Measurements from ENCODE around the gene ZNF784.
A peak's percentile ranks its signal among the peaks of the same experiment; 100 is the strongest.

ZNF784 gene

DNA sequence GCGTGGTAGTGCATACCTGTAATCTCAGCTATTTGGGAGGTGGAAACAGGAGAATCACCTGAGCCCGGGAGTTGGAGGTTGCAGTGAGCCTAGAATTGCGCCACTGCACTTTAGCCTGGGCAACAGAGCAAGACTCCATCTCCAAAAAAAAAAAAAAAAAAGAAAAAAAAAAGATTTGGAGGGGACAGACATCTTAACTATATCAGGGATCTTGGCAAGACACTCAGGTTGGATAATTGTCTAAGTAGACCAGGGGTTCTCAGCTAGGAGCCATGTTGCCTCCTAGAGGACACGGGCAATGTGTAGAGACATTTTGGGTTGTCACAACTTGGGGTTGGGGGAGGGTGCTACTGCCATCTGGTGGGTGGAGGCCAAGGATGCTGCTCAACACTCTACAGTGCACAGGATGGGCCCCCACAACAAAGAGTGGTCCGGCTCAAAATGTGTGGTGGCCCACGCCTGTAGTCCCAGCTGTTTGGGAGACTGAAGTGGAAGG lies 14.5 kb upstream of the ZNF784 start:
- no peak overlapping the region for H3K4me3 ChIP-seq (ENCODE audit: control insufficient read depth, low read depth, low read length)
- DNase-seq (ENCODE audit: low read depth): peak; percentile 57
- TF ChIP-seq CTCF (conservative IDR thresholded peaks at IDR 0.05; ENCODE audit: control insufficient read depth, insufficient read depth, low read depth, low read length): peak; percentile 48

- no peak overlapping the region for H3K4me3 ChIP-seq (ENCODE audit: control insufficient read depth, low read depth, low read length)
- no peak for DNase-seq (ENCODE audit: low read depth)
- no peak for TF ChIP-seq CTCF (conservative IDR thresholded peaks at IDR 0.05; ENCODE audit: control insufficient read depth, insufficient read depth, low read depth, low read length)
These were observed 13.2 kb upstream of the ZNF784 start for GRCh38 chr19:55637534-55637933.

- no peak for TF ChIP-seq CTCF (conservative IDR thresholded peaks at IDR 0.05; ENCODE audit: control insufficient read depth, insufficient read depth, low read depth, low read length)
- H3K4me3 ChIP-seq (ENCODE audit: control insufficient read depth, low read depth, low read length): no peak overlapping the region
These were observed 12.4 kb upstream of the ZNF784 start for GRCh38 chr19:55636723-55637122.

GRCh38 chr19:55635856-55636440 lies 11.6 kb upstream of the ZNF784 start:
- DNase-seq (ENCODE audit: low read depth): no peak
- peak overlapping the region; percentile 87 for H3K4me3 ChIP-seq (ENCODE audit: control insufficient read depth, low read depth, low read length)
- TF ChIP-seq CTCF (conservative IDR thresholded peaks at IDR 0.05; ENCODE audit: control insufficient read depth, insufficient read depth, low read depth, low read length): no peak

More at GRCh38 chr19:55636723-55637122, 12.4 kb upstream of the ZNF784 start:
- no peak for DNase-seq (ENCODE audit: low read depth)

DNA sequence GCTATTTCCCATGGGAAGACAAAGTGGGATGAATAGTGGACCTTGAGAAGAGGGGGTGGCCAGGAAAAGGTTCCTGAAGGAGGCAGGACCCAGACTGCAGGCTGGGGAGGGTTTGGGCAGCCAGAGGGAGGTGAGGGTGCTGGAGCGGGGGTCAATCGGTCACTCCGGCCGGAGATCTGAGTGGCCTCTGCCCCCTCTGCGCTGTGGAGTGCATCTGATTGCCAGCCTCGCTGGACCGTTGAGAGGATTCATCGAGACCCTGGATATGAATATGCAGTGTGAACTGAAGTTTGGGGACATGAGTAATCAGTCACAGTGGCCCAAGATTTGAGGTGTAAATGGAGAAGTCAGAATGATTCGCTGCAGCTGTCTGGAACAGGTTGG lies 11.0 kb upstream of the ZNF784 start:
- peak overlapping the region; percentile 87 for H3K4me3 ChIP-seq (ENCODE audit: control insufficient read depth, low read depth, low read length)
- DNase-seq (ENCODE audit: low read depth): no peak
- no peak for TF ChIP-seq CTCF (conservative IDR thresholded peaks at IDR 0.05; ENCODE audit: control insufficient read depth, insufficient read depth, low read depth, low read length)

GRCh38 chr19:55633861-55634260 lies 9.5 kb upstream of the ZNF784 start:
- H3K4me3 ChIP-seq (ENCODE audit: control insufficient read depth, low read depth, low read length): no peak overlapping the region
- DNase-seq (ENCODE audit: low read depth): no peak
- TF ChIP-seq CTCF (conservative IDR thresholded peaks at IDR 0.05; ENCODE audit: control insufficient read depth, insufficient read depth, low read depth, low read length): no peak

GRCh38 chr19:55632463-55632834 lies 8.1 kb upstream of the ZNF784 start:
- peak; percentile 83 for TF ChIP-seq CTCF (conservative IDR thresholded peaks at IDR 0.05; ENCODE audit: control insufficient read depth, insufficient read depth, low read depth, low read length)
- peak; percentile 97 for DNase-seq (ENCODE audit: low read depth)
- no peak overlapping the region for H3K4me3 ChIP-seq (ENCODE audit: control insufficient read depth, low read depth, low read length)

Data from fibroblast of mammary gland (primary cell).